GM18858 (cell line): ENCODE measurements around the gene ARHGDIA.

Source experiments
- ATAC-seq: cut with Tn5 transposase; IDR thresholded peaks from one replicate; pipeline ENCODE4 v1.9.1; 2021; ENCODE audit not compliant: unreplicated experiment

The ARHGDIA gene

GRCh38 chr17:81906476-81907218 is 35.5 kb upstream of the ARHGDIA start:
- ATAC-seq, result no peak

- no peak for ATAC-seq
Observed at GRCh38 chr17:81905993-81906392, 34.9 kb upstream of the ARHGDIA start.

GRCh38 chr17:81905424-81905875 is 34.3 kb upstream of the ARHGDIA start:
- no peak for ATAC-seq

- ATAC-seq, result no peak
Observed at GRCh38 chr17:81904600-81905423, 33.7 kb upstream of the ARHGDIA start.

- ATAC-seq, result no peak
Observed at GRCh38 chr17:81903896-81904599, 32.9 kb upstream of the ARHGDIA start.

- ATAC-seq, result no peak
Observed at GRCh38 chr17:81903415-81903831, 32.3 kb upstream of the ARHGDIA start.

- ATAC-seq, result no peak
Observed at GRCh38 chr17:81902653-81903414, 31.7 kb upstream of the ARHGDIA start.

GRCh38 chr17:81902023-81902652 is 31.0 kb upstream of the ARHGDIA start, which contains the start of gene NPB:
NPB (plus strand) TSS chr17:81902238; CDS start chr17:81902278, 40 bp downstream.
- ATAC-seq, result no peak

- no peak for ATAC-seq
Observed at GRCh38 chr17:81901167-81902022, 30.3 kb upstream of the ARHGDIA start.

- no peak for ATAC-seq
Observed at GRCh38 chr17:81900181-81900820, 29.2 kb upstream of the ARHGDIA start.

- no peak for ATAC-seq
Observed at GRCh38 chr17:81899514-81900166, 28.5 kb upstream of the ARHGDIA start.

- no peak for ATAC-seq
Observed at GRCh38 chr17:81898885-81899284, 27.7 kb upstream of the ARHGDIA start.

- ATAC-seq, result no peak
Observed at GRCh38 chr17:81898029-81898866, 27.1 kb upstream of the ARHGDIA start.

GRCh38 chr17:81895400-81895799 is 24.3 kb upstream of the ARHGDIA start:
- ATAC-seq, result no peak

- ATAC-seq, result peak; percentile 27
Observed at GRCh38 chr17:81891303-81891552, 20.1 kb upstream of the ARHGDIA start.

- ATAC-seq, result peak; percentile 11
Observed at GRCh38 chr17:81890447-81891302, 19.5 kb upstream of the ARHGDIA start.

GRCh38 chr17:81889602-81890001 is 18.5 kb upstream of the ARHGDIA start:
- ATAC-seq, result no peak
